ENCODE results near the gene ACVR2A.

The ACVR2A gene

DNA sequence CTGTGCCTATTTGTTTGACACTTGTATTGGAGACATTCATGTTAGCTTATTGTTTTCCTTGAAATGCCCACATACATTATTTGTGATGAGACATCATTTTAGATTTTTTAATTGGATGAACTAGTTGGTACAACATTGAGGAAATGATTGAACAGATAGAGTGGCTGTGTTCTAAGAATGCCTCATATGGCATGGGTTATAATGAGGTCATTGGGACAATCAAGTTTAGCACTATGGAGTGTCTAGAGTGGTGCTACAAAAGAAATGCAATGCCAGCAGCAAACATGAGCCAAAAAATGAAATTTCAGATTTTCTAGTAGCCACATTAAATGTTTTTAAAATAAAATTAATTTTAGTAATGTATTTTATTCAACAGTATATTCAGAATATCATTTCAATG lies 28.1 kb downstream of the ACVR2A start:
- TF ChIP-seq GATA3 (IDR thresholded peaks at IDR 0.05; ENCODE audit: low read depth, low read length) (no peak), GATA2 (IDR thresholded peaks at IDR 0.05; ENCODE audit: low read depth, low read length) (no peak)

DNA sequence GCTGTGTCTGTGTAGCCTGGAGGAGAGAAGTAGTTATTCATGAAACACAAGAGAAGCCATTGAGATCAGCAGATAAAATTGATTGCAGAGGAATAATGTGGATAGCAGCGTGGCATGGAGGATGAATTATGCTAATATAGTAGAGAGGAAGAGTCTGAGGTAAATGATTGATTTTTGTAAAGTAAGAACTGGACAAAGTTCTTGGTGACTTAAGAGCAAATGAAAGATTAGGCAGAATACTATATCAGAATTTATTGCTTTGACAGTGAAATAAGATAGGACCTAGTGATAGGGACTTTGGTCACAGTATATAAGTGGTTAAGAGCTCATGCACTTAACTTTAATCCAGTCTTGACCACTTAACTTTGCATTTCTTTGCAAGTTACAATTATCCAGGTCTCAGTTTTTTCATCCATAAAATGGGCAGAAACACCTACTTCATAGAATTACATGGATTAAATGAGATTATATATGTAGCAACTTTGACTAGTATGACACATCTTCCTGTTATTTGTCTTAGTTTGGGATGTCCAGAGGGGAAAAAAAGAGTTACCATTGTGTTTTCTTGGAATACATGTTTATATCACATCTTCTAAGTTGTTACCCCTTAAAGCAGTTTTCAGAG lies 29.1 kb downstream of the ACVR2A start:
- TF ChIP-seq GATA3 (IDR thresholded peaks at IDR 0.05; ENCODE audit: low read depth, low read length) (no peak), GATA2 (IDR thresholded peaks at IDR 0.05; ENCODE audit: low read depth, low read length) (no peak)

DNA sequence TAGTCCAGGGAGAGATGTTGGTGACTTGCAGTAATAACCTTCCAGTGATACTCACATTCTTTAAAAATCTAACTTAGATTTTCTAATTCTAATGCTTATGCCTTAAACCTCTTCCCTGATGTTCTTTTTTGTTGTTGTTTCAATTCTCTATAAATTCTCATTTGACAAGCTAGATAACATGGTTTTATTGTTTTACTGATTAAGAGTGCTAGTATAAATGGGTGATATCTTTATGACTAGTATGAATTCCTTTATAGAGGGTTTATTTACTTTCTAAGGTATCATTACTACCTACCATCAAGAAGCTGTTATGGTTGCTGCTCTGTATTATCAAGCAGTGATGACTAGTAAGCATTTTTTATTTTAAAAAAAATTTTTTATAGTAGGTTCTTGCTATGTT lies 35.0 kb downstream of the ACVR2A start:
- TF ChIP-seq GATA2 (IDR thresholded peaks at IDR 0.05; ENCODE audit: low read depth, low read length), result no peak
- no peak for TF ChIP-seq GATA3 (IDR thresholded peaks at IDR 0.05; ENCODE audit: low read depth, low read length)

DNA sequence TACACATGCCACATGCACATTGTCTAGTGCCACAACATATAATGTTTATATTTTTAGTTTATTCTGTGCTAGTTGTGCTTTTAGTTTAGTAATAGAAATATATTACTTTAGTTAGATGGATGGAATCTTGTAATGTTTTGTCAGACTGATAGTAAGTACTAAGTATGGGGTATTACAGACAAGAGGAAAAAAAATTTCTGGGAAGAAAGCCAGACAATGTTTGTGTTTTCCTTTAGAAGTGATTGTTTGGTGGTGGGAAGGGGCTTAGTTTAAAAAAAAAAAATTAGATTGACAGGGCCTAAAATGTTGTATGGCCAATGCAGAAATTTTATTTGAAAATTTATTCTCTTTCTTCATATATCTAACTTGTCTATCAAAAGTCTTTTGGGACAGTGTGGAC lies 37.8 kb downstream of the ACVR2A start:
- no peak for TF ChIP-seq GATA3 (IDR thresholded peaks at IDR 0.05; ENCODE audit: low read depth, low read length)
- TF ChIP-seq GATA2 (IDR thresholded peaks at IDR 0.05; ENCODE audit: low read depth, low read length), result no peak

DNA sequence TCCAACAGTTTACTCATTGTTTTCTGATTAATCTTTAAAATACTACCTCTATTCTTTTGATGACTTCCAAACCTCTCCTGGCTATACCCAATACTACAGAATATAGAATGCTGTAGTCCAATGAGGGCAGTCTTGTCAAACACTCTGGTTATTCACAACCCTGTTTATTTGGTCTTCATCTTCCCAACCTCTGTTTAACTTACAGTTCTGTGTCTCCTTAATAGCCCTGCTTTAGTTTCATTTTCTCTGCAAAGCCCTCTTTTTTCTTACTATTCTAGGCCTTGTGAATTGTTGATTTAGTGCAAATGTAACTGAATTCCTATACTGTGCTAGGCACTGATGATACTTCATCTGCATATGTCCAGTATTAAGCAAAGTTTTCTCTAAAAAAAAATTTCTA lies 40.0 kb downstream of the ACVR2A start:
- no peak for TF ChIP-seq GATA2 (IDR thresholded peaks at IDR 0.05; ENCODE audit: low read depth, low read length)
- TF ChIP-seq GATA3 (IDR thresholded peaks at IDR 0.05; ENCODE audit: low read depth, low read length), result no peak

DNA sequence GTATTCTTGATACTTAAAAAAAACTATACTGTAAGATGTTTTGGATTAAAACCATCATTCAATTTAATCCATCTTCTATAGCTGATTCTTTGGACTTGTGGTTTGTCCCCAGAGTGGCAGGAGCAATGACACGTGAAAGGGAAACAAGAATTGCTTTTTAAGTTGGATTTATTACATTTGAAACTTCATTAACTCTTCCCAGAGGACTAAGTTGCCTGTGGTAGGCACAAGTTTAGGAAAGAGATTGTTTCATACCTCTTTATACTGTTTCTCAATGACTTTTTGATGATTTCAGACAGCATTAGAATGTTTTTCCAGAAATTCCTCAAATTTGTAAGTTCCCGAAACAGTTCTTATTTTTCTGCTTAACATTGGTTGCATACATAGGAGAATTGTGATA lies 41.3 kb downstream of the ACVR2A start:
- TF ChIP-seq GATA2 (IDR thresholded peaks at IDR 0.05; ENCODE audit: low read depth, low read length), result no peak
- no peak for TF ChIP-seq GATA3 (IDR thresholded peaks at IDR 0.05; ENCODE audit: low read depth, low read length)

DNA sequence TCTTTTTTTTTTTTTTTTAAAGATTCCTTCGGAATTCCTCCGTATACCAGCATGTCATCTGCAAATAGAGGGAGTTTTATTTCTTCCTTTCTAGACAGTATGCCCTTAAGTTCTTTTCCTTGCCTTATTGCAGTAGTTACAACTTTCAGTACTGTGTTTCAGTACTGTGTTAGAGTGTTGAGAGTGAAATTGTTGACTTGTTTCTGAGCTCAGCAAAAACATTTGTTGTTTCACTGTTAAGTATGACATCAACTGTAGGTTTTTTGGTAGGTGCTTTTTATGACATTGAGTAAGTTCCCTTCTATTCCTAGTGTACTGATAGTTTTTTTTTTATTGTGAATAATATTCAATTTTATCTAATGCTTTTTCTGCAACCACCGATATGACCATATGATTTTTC lies 43.9 kb downstream of the ACVR2A start:
- TF ChIP-seq GATA3 (IDR thresholded peaks at IDR 0.05; ENCODE audit: low read depth, low read length) (no peak), GATA2 (IDR thresholded peaks at IDR 0.05; ENCODE audit: low read depth, low read length) (no peak)

DNA sequence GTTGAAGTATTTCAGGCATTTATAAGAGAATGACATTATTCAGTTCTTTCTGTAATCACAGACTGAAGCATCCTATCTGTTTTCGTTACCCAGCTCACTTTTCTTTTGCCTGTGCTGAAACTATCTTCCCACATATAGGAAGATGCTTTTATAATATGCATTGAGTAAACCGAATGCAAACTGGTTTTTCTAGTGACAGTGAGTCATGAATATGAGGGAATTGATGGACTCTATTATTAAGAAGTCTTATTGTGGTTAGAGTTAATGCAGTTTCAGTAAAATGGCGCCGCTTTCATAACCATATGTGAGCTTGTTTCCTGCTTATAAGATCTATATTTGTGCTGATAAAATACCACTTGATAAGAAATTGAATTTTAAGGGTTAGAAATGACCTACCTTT lies 59.2 kb downstream of the ACVR2A start:
- TF ChIP-seq GATA2 (IDR thresholded peaks at IDR 0.05; ENCODE audit: low read depth, low read length) (no peak), GATA3 (IDR thresholded peaks at IDR 0.05; ENCODE audit: low read depth, low read length) (no peak)

DNA sequence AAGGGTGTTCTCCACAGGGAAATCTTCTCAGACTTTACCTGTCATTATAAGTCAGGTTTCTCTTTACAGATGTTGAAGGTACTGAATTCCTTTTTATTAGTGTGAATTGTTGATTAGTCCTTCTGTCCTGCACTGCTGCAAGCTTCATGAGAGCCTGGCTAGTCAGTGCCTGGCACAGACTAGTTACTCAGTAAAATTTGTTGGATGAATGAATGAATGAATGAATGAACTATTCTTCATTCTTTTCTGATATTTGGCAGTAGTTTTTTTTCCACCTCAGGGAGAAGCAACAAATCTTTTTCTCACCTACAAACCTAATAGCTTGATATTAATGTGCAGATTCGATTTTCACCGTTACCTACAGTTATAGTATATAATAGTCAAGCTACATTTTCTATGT lies 64.3 kb downstream of the ACVR2A start:
- TF ChIP-seq GATA2 (IDR thresholded peaks at IDR 0.05; ENCODE audit: low read depth, low read length) (no peak), GATA3 (IDR thresholded peaks at IDR 0.05; ENCODE audit: low read depth, low read length) (no peak)

DNA sequence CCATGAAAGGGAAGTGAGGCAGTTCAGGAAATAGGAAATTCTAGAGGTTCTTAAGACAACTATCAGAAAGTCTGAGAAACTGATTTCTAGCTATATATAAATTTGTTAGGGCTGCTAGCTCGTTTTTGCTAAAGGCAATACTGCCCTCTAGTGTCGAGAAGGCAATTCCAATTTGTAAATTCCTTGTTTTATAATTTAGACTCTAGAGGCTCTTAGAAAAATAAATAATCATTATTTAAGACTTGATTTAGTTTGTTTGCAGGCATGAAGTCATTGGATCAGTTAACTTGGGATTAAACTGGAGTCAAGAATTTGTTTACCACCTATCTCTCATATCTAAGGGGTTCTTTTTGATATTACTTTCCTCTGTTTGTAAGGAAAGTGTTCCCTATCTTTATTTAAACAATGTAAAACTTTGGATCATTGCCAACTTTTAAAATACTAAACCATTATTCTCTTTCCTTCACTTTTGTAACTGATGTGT lies 66.2 kb downstream of the ACVR2A start:
- TF ChIP-seq GATA2 (IDR thresholded peaks at IDR 0.05; ENCODE audit: low read depth, low read length) (no peak), GATA3 (IDR thresholded peaks at IDR 0.05; ENCODE audit: low read depth, low read length) (no peak)

DNA sequence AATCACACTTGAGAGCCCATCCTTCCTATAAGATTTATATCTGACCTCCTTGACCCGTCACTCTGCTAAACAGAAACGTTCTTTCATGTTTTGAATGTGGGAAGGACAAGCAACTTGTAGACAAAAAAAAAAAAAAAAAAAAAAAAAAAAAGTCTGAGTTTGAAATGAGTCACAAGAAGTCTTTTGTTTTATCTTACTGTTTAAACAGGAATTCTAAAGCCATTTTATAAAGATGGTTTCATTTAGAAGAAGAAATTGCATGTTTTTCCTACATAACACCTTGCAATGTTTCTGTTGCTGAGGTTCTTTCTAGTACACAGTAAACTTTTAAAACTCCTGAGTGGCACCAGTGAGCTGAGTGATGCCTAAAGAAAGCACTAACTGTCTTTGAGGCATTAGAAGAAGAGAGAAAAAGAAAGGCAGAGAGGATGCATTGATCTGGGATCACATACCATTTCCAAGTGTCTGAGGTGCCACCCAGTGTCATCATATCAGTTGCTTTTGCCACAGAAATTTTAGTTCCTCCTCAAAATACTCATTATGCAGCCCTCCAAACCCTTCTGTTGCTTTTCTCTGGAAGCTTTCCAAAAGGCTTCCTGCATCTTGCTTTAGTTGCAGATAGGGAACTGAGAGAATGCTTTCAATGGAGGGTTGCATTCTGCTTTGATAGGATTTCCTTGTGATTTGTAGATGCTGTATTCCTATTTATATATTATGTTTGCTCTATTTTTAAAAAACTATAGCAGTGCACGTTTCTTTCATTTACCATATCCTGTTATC lies 69.1 kb downstream of the ACVR2A start:
- TF ChIP-seq GATA2 (IDR thresholded peaks at IDR 0.05; ENCODE audit: low read depth, low read length) (no peak), GATA3 (IDR thresholded peaks at IDR 0.05; ENCODE audit: low read depth, low read length) (no peak)

DNA sequence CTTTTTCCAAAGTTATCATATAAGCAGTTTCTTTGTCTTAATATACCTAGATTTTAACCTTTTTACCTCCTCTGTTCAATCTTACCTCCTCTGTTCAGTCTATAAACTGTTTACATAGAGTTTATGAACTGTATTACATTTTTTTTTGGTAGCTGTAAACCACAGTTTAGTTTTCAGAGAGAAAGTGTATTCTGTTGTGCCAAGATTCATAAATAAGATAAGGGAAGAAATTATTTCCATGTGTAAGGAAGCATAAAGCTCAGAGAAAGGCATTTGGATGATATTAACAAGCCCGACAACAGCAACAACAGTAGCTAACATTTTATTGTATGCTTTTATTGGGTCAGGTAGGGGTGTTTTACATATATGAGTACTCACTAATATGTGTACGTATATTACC lies 71.2 kb downstream of the ACVR2A start:
- TF ChIP-seq GATA3 (IDR thresholded peaks at IDR 0.05; ENCODE audit: low read depth, low read length) (peak; percentile 54; the same call in 1 of the 2 replicates), GATA2 (IDR thresholded peaks at IDR 0.05; ENCODE audit: low read depth, low read length) (no peak)

DNA sequence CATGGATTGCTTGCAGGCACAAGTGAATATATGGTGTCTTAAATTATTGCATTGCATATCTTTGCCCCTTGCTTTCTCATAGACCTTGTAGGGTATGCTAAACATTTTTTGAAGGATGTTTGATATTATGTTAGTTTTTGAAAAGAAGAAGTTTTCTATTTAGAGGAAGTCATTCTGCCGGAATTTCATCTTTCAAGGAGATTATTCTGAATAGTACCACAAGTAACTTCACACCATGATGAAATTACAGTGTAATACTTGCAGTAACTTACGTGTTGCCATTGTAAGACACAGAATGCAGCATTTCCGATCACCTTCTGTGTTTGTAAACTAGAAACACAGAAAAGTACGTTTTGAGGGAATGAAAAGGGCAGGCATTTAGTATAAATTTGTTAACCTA lies 71.9 kb downstream of the ACVR2A start:
- TF ChIP-seq GATA3 (IDR thresholded peaks at IDR 0.05; ENCODE audit: low read depth, low read length) (no peak), GATA2 (IDR thresholded peaks at IDR 0.05; ENCODE audit: low read depth, low read length) (no peak)

DNA sequence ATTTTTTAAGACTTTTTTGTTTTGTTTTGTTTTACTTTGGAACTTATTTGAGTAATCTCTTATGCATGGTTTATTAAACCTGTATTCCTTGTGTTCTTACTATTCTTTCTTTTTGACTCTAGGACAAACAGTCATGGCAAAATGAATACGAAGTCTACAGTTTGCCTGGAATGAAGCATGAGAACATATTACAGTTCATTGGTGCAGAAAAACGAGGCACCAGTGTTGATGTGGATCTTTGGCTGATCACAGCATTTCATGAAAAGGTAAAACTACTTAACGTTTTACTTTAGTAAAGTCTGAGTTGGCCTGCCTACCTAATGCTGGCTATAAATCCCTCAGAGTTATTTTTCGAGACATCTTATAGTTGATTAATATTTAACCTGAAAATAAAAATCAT lies 72.3 kb downstream of the ACVR2A start:
- TF ChIP-seq GATA2 (IDR thresholded peaks at IDR 0.05; ENCODE audit: low read depth, low read length) (no peak), GATA3 (IDR thresholded peaks at IDR 0.05; ENCODE audit: low read depth, low read length) (no peak)

DNA sequence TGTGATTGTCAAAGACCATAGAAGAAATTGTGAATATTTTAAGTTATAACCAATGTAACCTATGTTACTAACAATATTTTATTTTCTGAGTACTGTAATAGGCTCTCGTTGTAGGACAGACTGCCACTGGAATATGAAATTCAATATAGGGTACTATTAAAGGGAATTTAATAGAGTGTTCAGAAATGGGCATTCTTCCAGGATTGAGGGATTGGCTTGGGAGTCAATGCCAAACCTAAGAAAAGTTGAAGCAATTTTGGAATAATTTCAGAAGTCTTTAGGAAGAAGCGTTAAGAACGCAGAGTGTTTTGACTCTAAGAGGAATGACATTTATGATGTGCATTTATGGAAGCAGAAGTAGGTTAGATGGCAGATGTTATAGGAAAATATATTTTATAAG lies 79.0 kb downstream of the ACVR2A start:
- no peak for TF ChIP-seq GATA2 (IDR thresholded peaks at IDR 0.05; ENCODE audit: low read depth, low read length)
